Stimulated activated CD4-positive, alpha-beta T cell treated with anti-CD3 and anti-CD28 coated beads, Interleukin-12 subunit alpha, Interleukin-12 subunit beta, amount 100 ng/mL, for 48 hours (primary cell): ENCODE data around the gene ATG14.
"Not testable (repeated sequence)": the region's sequence is repeated elsewhere in the genome, so short reads cannot be mapped to it uniquely, and the experiment has no call there.

Experiments used
- DNase-seq, 3 donors: peaks; one replicate each; pipeline ENCODE4 v3.0.0-alpha.2; 2020; ENCODE audit warnings: low read depth in 2 of 3, low spot score in 1 of 3

Gene ATG14

GRCh38 chr14:55387121-55387520, 24.5 kb downstream of the ATG14 start:
- no peak for DNase-seq

GRCh38 chr14:55386037-55386808, 25.4 kb downstream of the ATG14 start:
- no peak for DNase-seq

- DNase-seq: no peak
These were observed 27.1 kb downstream of the ATG14 start for GRCh38 chr14:55384536-55384935.

GRCh38 chr14:55383541-55384140, 28.0 kb downstream of the ATG14 start:
- DNase-seq: no peak

- DNase-seq: not testable (repeated sequence)
These were observed 28.6 kb downstream of the ATG14 start for GRCh38 chr14:55383056-55383466.

- no peak for DNase-seq
These were observed 29.1 kb downstream of the ATG14 start for GRCh38 chr14:55382483-55382882.

- DNase-seq: no peak
These were observed 30.1 kb downstream of the ATG14 start for GRCh38 chr14:55381561-55381960.

GRCh38 chr14:55381040-55381439, 30.6 kb downstream of the ATG14 start:
- DNase-seq: no peak

GRCh38 chr14:55377236-55377635, 34.4 kb downstream of the ATG14 start:
- DNase-seq: no peak

GRCh38 chr14:55374771-55375170, 36.9 kb downstream of the ATG14 start:
- no peak for DNase-seq

GRCh38 chr14:55373784-55374705, 37.6 kb downstream of the ATG14 start:
- peak in 1 of 3 donors; percentile 51 for DNase-seq

GRCh38 chr14:55372825-55373224, 38.8 kb downstream of the ATG14 start:
- DNase-seq: no peak

- DNase-seq: no peak
These were observed 39.2 kb downstream of the ATG14 start for GRCh38 chr14:55372423-55372822.

GRCh38 chr14:55370883-55371455, 40.7 kb downstream of the ATG14 start:
- DNase-seq: no peak

- no peak for DNase-seq
These were observed 45.4 kb downstream of the ATG14 start for GRCh38 chr14:55366271-55366670.

GRCh38 chr14:55361190-55361589, 50.4 kb downstream of the ATG14 start:
- DNase-seq: no peak

GRCh38 chr14:55359307-55359706, 52.3 kb downstream of the ATG14 start:
- no peak for DNase-seq

GRCh38 chr14:55356913-55357312, 54.7 kb downstream of the ATG14 start:
- DNase-seq: no peak

- DNase-seq: no peak
These were observed 55.7 kb downstream of the ATG14 start for GRCh38 chr14:55355922-55356321.

GRCh38 chr14:55354500-55354899, 57.1 kb downstream of the ATG14 start:
- peak in 1 of 3 donors; percentile 21 for DNase-seq

- no peak for DNase-seq
These were observed 57.8 kb downstream of the ATG14 start for GRCh38 chr14:55353686-55354467.
